ENCODE data around the gene TET3.

The TET3 gene

GRCh38 chr2:73964223-73964622 is 20.5 kb upstream of the TET3 start:
- DNase-seq (ENCODE audit: low read depth in 3 of 3, low spot score in 1 of 3) = no peak

- no peak for DNase-seq (ENCODE audit: low read depth in 3 of 3, low spot score in 1 of 3)
These were observed 19.7 kb upstream of the TET3 start for GRCh38 chr2:73965053-73965452.

DNA sequence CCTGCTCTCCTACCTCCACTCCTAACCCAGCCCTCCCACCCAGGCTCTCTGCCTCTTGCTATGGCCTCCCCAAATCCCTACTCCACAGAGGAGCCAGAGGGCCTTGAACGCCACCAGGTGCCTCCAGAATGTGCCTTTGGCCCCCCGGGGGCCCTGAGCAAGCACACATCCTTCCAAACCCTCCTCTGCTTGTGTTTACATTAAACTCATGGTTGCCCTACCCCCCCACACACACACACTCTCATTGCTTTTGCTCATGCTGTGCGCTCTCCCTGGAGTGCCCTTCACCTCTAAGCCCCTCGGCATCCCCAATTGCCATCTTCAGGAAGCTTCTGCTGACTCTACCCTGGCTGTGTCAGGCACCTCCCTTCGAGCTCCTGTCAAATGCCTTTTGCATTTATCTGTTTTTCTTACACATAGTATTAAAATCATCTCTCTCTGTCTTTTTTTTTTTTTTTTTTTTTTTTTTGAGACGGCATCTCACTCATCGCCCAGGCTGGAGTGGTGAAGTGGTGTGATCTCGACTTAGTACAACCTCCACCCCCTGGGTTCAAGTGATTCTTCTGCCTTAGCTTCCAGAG is 16.3 kb upstream of the TET3 start:
- DNase-seq (ENCODE audit: low read depth in 3 of 3, low spot score in 1 of 3) = no peak

DNA sequence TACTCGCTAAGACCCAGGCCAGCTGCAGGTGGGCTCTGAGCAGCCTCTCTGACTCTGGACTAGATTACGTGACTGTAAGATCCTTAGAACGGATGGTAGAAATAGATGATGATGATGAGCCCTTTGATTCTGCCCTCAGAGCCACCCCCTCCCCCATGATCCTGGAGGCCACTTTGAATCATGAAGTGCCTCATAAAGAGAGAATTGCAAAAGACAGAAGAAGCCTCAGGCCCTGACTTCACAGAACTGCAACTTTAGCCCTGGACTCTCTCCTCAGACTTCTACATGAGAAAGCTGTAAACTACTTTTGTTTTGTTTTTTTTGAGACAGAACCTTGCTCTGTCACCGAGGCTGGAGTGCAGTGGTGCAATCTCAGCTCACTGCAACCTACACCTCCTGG is 15.4 kb upstream of the TET3 start:
- no peak for DNase-seq (ENCODE audit: low read depth in 3 of 3, low spot score in 1 of 3)

- no peak for DNase-seq (ENCODE audit: low read depth in 3 of 3, low spot score in 1 of 3)
These were observed 14.4 kb upstream of the TET3 start for GRCh38 chr2:73970141-73970803.

- no peak for DNase-seq (ENCODE audit: low read depth in 3 of 3, low spot score in 1 of 3)
These were observed 13.7 kb upstream of the TET3 start for GRCh38 chr2:73970850-73971471.

GRCh38 chr2:73971722-73972121 is 13.0 kb upstream of the TET3 start:
- no peak for DNase-seq (ENCODE audit: low read depth in 3 of 3, low spot score in 1 of 3)

DNA sequence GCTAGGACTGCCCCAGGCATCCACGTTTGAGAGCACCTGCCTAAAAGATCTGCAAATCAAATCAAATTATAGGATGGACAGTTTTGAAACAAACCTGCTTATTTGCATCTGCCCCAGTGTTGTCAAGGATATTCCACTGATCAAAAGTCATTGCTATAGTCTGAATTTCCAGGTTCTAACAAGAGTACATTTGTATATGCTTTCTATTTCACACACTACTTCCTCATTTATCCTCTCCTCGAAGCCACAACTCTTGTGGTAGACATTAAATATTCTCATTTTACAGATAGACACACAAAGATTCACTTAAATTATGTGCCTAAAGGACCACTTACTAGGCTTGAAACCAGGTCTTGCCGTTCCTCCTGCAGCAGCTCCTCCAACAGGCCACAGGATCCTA is 11.9 kb upstream of the TET3 start:
- DNase-seq (ENCODE audit: low read depth in 3 of 3, low spot score in 1 of 3) = no peak

DNA sequence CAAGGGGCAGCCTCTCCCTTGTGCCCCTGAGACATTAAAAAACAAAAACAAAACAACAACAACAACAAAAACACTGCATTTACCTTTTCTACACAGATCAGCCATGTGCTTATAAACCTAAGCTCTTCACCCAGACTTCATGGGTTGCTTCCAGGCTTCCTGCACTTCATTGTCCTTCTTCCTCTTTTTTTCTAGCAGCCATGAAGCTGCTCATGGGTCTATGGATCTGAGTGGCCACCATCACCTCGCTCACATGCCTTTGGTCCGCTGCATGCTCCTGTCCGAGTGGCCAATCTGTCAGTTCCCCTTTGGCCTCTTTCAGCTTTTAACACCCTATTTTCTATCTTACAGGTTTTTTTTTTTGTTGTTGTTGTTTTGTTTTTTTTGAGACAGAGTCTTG is 9.0 kb upstream of the TET3 start:
- DNase-seq (ENCODE audit: low read depth in 3 of 3, low spot score in 1 of 3) = no peak

DNA sequence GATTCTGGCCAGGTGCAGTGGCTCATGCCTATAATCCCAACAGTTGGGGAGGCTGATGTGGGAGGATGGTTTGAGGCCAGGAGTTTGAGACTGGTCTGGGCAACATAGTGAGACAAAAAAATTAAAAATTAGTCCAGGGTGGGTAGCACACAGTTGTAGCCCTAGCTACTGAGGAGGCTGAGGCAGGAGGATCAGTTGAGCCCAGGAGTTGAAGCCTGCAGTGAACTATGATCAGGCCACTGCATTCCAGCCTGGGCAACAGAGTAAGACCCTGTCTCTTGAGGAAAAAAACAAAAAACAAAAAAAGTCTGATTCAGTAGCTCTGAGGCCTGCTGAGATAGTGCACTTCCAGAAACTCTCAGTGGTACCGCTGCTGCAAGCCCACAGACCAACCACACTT is 7.9 kb upstream of the TET3 start:
- DNase-seq (ENCODE audit: low read depth in 3 of 3, low spot score in 1 of 3) = no peak

DNA sequence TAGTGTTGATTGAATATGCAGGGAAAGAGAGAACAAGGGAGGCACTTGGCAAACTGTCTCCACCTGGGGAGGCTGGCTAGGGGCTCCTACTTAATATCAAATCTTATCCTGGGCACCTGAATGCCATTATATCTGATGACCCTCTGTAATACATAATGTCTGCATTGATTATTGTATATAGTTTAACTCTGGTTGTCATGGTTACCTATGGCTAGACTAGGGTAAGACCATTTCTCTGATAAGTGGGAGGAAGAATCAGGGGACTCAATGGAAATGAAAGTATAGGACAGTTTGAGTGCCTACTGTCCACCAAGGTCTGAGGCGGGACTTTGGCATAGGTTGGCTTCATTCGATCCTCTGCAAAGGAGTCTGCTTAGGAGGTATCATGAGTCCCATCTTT is 7.2 kb upstream of the TET3 start:
- DNase-seq (ENCODE audit: low read depth in 3 of 3, low spot score in 1 of 3) = no peak

DNA sequence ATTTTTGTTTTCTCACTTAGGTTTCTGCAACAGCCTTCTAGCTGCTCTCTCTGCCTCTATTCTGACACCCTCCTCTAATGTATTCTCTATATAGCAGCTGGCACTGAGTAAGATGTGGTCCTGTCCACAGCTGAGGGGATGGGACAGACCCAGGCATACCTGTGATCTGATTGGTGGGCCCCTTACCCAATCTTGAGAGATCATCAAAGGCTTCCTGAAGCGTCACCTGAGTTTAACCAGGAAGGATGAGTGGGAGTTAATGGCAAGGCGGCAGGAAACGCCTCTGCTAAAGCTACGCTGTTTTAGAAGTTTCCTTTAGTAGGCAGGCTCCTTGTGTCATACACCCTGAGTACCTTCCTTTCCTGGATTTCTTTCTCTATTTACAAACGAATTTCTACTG is 5.7 kb upstream of the TET3 start:
- peak in 1 of 3 donors; percentile 44 for DNase-seq (ENCODE audit: low read depth in 3 of 3, low spot score in 1 of 3)

- DNase-seq (ENCODE audit: low read depth in 3 of 3, low spot score in 1 of 3) = no peak
These were observed 5.0 kb upstream of the TET3 start for GRCh38 chr2:73979686-73980085.

- DNase-seq (ENCODE audit: low read depth in 3 of 3, low spot score in 1 of 3) = no peak
These were observed 4.1 kb upstream of the TET3 start for GRCh38 chr2:73980566-73980965.

GRCh38 chr2:73981081-73982001 is 3.4 kb upstream of the TET3 start:
- DNase-seq (ENCODE audit: low read depth in 3 of 3, low spot score in 1 of 3) = no peak

DNA sequence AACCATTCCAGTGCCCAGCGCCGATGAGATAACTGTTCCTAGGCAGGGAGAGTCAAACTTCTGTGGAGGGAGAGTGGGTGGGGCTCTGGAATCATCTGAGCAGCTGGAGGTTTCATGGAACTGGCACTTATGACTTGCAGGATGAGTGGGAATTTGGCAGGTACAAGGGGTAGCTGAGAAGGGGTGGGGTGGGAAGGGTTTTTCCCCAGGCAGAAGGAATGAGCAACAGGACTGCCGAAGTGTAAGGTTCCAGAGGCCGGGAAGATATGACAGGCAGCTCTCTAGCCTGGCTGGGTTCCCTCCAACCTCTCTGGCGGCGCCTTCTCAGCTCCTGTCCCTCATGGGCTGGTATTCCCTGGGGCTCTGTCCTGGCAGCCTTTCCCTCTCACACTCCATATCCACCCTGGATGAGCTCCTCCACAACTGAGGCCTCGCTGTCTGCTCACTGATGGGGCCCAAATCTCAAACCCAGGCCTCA is 2.5 kb upstream of the TET3 start:
- no peak for DNase-seq (ENCODE audit: low read depth in 3 of 3, low spot score in 1 of 3)

GRCh38 chr2:73983322-73984202 is 1.1 kb upstream of the TET3 start:
- no peak for DNase-seq (ENCODE audit: low read depth in 3 of 3, low spot score in 1 of 3)

DNA sequence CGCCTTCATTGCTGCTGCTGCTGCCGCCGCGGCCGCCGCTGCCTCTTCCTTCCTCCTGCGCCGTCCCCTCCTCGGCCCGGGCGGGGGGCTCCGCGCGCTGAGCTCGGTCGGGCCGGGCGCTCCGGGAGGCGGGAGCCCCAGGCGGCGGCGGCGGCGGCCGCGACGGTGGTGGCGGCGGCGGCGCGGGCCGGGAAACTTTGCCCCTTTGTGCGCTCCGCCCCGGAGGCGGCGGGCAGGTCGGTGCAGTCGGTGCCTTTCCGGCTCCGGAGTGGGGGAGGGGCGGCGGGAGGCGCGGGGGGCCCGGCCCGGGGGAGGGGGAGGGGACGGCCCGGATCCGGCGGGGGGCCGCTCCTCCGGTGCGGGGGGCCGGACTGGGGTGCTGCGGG is 205 bp downstream of the TET3 start:
- peak in 2 of 3 donors; percentile 55 to 57 for DNase-seq (ENCODE audit: low read depth in 3 of 3, low spot score in 1 of 3)

DNA sequence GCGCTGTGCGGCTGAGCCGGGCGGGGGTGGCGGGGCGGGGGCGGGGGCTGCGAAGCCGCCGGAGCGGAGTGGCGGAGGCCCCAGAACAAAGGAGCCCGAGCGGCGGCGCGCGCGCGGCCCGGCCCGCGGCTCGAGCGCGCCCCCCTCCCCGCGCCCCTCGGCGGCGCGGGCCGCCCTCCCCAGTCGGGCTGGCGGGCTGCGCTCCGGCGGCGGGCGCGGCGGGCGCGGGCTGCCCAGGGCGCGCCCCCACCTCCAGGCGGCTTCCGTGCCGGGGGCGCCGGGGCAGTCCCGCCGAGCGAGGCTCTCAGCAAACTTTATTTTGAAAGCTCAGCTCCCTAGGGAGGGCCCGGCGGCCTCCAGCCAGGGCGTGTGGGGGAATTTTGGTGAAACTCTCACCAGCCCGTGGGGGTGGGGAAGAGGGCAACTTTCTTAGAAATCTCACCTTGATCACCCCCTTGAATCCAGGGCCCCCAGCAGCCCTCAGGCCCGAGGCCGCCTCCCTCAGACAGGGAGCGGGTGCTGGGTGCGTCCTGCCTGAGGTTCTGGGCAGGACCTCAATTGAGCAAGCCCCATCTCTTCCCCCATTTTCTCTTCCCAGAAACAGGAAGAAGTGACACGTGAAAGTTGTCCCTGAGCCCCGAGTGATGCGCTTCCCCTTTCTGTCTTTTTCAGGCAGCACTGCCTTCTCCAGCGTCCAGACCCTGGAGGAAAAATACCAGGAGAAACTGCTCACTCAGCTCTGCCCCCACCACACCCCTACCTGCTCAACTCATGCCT is 786 bp downstream of the TET3 start:
- peak in 1 of 3 donors; percentile 62 for DNase-seq (ENCODE audit: low read depth in 3 of 3, low spot score in 1 of 3)
